Stimulated activated CD8-positive, alpha-beta memory T cell treated with anti-CD3 and anti-CD28 coated beads, Interleukin-4, amount 100 ng/mL, for 24 hours (primary cell): ENCODE data around the gene MLPH.

Source experiments
- DNase-seq: peaks from one replicate; pipeline ENCODE4 v3.0.0-alpha.2; 2020; ENCODE audit warnings: low read depth

The MLPH gene

DNA sequence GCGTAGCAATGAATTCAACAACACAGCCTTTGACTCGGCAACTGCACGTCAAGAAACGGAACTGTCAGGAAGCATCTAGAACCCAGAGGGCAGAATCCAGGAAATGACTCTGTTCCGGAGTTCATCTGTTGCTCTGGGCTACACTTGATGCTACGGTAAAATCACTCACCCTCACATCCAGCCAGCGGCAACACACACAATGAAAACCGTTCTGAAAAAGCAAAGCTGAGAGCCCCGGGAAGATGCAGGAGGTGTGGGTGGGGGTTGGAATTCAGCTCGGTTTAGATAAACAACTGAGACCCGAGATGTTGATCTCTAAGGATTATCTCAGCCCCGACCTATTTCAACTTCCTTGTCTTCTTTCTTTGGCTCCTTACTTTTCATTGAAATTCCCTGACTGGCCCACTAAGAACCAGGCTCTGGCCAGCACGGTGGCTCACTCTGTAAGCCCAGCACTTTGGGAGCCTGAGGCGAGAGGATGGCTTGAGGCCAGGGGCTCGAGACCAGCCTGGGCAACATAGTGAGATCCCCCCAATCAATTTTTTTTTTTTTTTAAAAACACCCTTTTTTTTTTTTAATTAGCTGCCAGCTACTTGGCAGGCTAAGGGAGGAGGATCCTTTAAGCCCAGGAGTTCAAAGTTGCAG, 116.8 kb downstream of the MLPH start:
- DNase-seq = no peak

DNA sequence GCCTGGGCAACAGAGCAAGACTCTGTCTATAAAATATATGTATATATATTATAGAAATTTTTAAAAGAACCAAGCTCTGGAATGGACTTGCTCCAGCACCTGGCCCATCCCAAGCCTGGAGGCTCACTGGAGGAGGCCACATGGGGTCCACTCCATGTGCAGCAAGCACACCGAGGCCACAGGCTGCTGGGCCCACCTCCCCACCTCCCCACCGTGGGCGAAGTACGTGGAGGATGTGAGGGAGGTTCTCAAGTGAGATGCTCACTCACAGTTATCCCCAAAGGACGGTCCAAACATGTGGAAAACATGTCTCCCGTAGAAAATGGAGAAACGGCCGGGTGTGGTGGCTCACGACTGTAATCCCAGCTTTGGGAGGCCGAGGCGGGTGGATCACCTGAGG, 117.3 kb downstream of the MLPH start:
- DNase-seq = no peak
